Calu3 (cell line): Measurements from ENCODE around the gene FMN1. TPM values are rescaled to one million over a fixed set of nuclear protein-coding genes. Genes with fewer than 3 reads are reported as not detected.

Source experiments
- BruUV-seq: library from RNA; stranded (reverse); fragments of 400-500 nt; replicated peaks from 2 replicates; lab custom pipeline; 2021; lab: Mats Ljungman, UMichigan
- CTCF ChIA-PET: fragments of 300-600 bp; sonication (Branson Sonifier 250); formaldehyde crosslinking; loops from one replicate; lab custom pipeline; 2022; ENCODE audit warnings: antibody characterized with exemption; lab: Charles Lee
- DNase-seq: peaks from one replicate; pipeline ENCODE4 v3.0.0; 2022
- H3K27ac Mint-ChIP-seq: one replicate; pipeline ENCODE4 v1.8.0; 2022; ENCODE audit warnings: mixed read lengths; ENCODE audit not compliant: unreplicated experiment
- H3K27me3 Mint-ChIP-seq: one replicate; pipeline ENCODE4 v1.8.0; 2022; ENCODE audit warnings: mixed read lengths; ENCODE audit not compliant: unreplicated experiment
- H3K36me3 Mint-ChIP-seq: one replicate; pipeline ENCODE4 v1.8.0; 2022; ENCODE audit warnings: mild to moderate bottlenecking, moderate library complexity, mixed read lengths; ENCODE audit not compliant: insufficient read depth, unreplicated experiment
- H3K4me1 Mint-ChIP-seq: one replicate; pipeline ENCODE4 v1.8.0; 2022; ENCODE audit warnings: mild to moderate bottlenecking, low read depth, mixed read lengths; ENCODE audit not compliant: unreplicated experiment
- H3K4me3 Mint-ChIP-seq: one replicate; pipeline ENCODE4 v1.8.0; 2022; ENCODE audit warnings: mild to moderate bottlenecking, low read depth, moderate library complexity, mixed read lengths; ENCODE audit not compliant: unreplicated experiment
- H3K9me3 Mint-ChIP-seq: one replicate; pipeline ENCODE4 v1.8.0; 2022; ENCODE audit warnings: low read depth, mixed read lengths; ENCODE audit not compliant: unreplicated experiment
- CTCF ChIP-seq: fragments of 200-600 bp; IDR thresholded peaks from one replicate; pipeline ENCODE4 v1.8.0; 2022; ENCODE audit warnings: antibody characterized with exemption; ENCODE audit not compliant: unreplicated experiment
- intact Hi-C: fragments of 100-400 bp; cut with micrococcal nuclease; formaldehyde crosslinking; loops from one replicate; pipeline ENCODE4 v1.10.0; 2022; ENCODE audit not compliant: unreplicated experiment
- total RNA-seq: library from RNA; stranded (reverse); gene quantifications from 2 replicates; pipeline ENCODE4 v1.2.3, GENCODE V29; 2022

FMN1 gene
- total RNA-seq, 1 experiment from 2014 or later = 7.1 TPM

GRCh38 chr15:33099213-33099612 is 95.3 kb downstream of the FMN1 start:
- no TSS peak for BruUV-seq
- intact Hi-C loops = loop anchor here (10.0 kb wide), 1 partner anchor 126 kb away; no protein-coding TSS in a partner anchor
- Mint-ChIP-seq H3K4me3 (no peak overlapping the region), H3K36me3 (no peaks in the 10 kb centered on the region), H3K4me1 (no peaks in the 10 kb centered on the region), H3K9me3 (no peaks in the 10 kb centered on the region), H3K27me3 (no peaks in the 10 kb centered on the region), H3K27ac (no peak overlapping the region)
- no peak for DNase-seq
- CTCF ChIA-PET = no interaction called here
- no peak for TF ChIP-seq CTCF

- Mint-ChIP-seq H3K27ac (no peak overlapping the region), H3K4me1 (no peaks in the 10 kb centered on the region), H3K4me3 (no peak overlapping the region), H3K36me3 (no peaks in the 10 kb centered on the region), H3K9me3 (no peaks in the 10 kb centered on the region), H3K27me3 (no peaks in the 10 kb centered on the region)
- CTCF ChIA-PET = no interaction called here
- no peak for TF ChIP-seq CTCF
- BruUV-seq = no TSS peak
- DNase-seq = no peak
- intact Hi-C loops = loop anchor here (10.0 kb wide), 1 partner anchor 126 kb away; no protein-coding TSS in a partner anchor
Measured at GRCh38 chr15:33098094-33099058, 96.1 kb downstream of the FMN1 start.

GRCh38 chr15:33096134-33096533 is 98.4 kb downstream of the FMN1 start:
- no peak overlapping the region for H3K4me3 Mint-ChIP-seq
- no TSS peak for BruUV-seq
- intact Hi-C loops = loop anchor here (10.0 kb wide), 1 partner anchor 129 kb away; no protein-coding TSS in a partner anchor
- no peaks in the 10 kb centered on the region for H3K9me3 Mint-ChIP-seq
- DNase-seq = no peak
- CTCF ChIA-PET = no interaction called here
- H3K27ac Mint-ChIP-seq = no peak overlapping the region
- H3K4me1 Mint-ChIP-seq = no peaks in the 10 kb centered on the region
- no peaks in the 10 kb centered on the region for H3K36me3 Mint-ChIP-seq
- H3K27me3 Mint-ChIP-seq = no peaks in the 10 kb centered on the region
- TF ChIP-seq CTCF = no peak

- H3K27ac Mint-ChIP-seq = no peak overlapping the region
- CTCF ChIA-PET = no interaction called here
- H3K36me3 Mint-ChIP-seq = no peaks in the 10 kb centered on the region
- TF ChIP-seq CTCF = no peak
- no peaks in the 10 kb centered on the region for H3K4me1 Mint-ChIP-seq
- no peak for DNase-seq
- no peak overlapping the region for H3K4me3 Mint-ChIP-seq
- intact Hi-C loops = loop anchor here (10.0 kb wide), 1 partner anchor 129 kb away; no protein-coding TSS in a partner anchor
- no peaks in the 10 kb centered on the region for H3K9me3 Mint-ChIP-seq
- no TSS peak for BruUV-seq
- no peaks in the 10 kb centered on the region for H3K27me3 Mint-ChIP-seq
Measured at GRCh38 chr15:33095641-33096040, 98.9 kb downstream of the FMN1 start.
